GM13976 (cell line): Measurements from ENCODE around the gene KCNG2.

Source experiments
- DNase-seq: peaks from one replicate; pipeline ENCODE4 v3.0.0; 2012; ENCODE audit warnings: low spot score
- in situ Hi-C: fragments of 300-500 bp; cut with MboI; formaldehyde crosslinking; loops from one replicate; pipeline ENCODE4 v1.12.0; 2022; ENCODE audit warnings: low sequenced_read_pairs, mixed read lengths, inconsistent platforms; ENCODE audit not compliant: unreplicated experiment
- TF ChIP-seq, protein P1 (sequence below): IDR thresholded peaks from 2 replicates; pipeline ENCODE4 v1.5.1; 2012; ENCODE audit warnings: borderline replicate concordance, mild to moderate bottlenecking; ENCODE audit not compliant: insufficient read depth; ENCODE audit errors: extremely low read depth, missing control alignments, control extremely low read depth

The KCNG2 gene

DNA sequence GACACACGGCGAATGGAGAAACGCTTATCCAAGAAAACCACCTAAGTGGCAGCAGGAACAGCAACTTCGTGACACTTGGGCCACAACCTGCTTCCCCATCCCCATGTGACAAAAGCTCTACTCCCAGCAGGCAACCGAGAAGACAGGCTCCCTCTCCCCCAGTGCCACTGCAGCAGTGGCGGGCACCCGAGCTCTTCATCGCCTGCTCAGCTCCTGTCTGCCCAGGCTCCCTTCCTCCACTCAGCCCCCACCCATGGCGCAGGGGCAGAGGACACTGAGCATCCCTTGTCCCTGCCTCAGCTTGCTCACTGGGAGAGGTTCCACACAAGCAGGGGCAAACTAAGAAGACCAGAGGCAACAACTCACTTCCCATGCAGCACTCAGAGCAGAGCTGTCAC is 130.8 kb downstream of the KCNG2 start:
- no peak for DNase-seq
- in situ Hi-C loops, result no loop called here
- TF ChIP-seq, protein P1, sequence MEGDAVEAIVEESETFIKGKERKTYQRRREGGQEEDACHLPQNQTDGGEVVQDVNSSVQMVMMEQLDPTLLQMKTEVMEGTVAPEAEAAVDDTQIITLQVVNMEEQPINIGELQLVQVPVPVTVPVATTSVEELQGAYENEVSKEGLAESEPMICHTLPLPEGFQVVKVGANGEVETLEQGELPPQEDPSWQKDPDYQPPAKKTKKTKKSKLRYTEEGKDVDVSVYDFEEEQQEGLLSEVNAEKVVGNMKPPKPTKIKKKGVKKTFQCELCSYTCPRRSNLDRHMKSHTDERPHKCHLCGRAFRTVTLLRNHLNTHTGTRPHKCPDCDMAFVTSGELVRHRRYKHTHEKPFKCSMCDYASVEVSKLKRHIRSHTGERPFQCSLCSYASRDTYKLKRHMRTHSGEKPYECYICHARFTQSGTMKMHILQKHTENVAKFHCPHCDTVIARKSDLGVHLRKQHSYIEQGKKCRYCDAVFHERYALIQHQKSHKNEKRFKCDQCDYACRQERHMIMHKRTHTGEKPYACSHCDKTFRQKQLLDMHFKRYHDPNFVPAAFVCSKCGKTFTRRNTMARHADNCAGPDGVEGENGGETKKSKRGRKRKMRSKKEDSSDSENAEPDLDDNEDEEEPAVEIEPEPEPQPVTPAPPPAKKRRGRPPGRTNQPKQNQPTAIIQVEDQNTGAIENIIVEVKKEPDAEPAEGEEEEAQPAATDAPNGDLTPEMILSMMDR, result no peak

DNA sequence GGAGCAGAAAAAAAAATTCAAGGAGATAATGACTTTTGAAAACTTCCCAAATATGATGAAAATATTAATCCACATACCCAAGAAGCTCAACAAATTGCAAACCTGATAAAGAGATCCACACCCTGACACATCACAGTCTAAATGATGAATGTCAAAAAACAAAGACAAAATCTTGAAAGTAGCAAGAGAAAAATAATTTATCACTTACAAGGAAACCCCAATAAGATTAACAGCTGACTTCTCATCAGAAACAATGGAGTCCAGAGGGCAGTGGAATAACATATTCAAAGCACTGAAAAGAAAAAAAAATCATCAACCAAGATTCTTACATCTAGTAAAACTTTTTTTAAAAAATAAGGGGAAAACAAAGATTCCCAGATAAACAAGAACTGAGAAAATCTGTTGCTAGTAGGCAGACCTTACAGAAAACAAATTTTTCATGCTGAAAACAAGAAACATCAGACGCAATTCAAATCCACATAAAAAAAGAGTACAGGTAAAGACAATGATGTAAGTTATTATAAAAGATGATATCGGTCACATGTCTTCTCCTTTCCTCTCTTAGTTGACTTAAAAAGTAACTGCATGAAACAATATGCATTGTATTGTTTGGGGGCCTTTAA is 132.4 kb downstream of the KCNG2 start:
- no peak for DNase-seq
- in situ Hi-C loops, result no loop called here
- TF ChIP-seq, protein P1, result no peak

DNA sequence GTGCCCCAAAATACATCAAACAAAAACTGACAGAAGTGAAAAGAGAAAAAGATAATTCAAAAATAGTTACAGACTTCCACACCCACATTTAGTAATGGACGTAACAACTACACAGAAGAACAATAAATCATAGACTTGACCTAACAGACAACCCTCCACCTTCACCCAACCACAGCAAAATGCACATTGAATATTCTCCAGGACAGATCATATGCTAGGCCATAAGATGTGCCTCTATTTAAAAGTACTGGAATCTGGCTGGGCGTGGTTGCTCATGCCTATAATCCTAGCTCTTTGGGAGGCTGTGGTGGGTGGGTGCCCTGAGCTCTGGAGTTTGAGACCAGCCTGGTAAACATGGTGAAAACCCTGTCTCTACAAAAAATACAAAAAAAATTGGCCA is 133.7 kb downstream of the KCNG2 start:
- DNase-seq, result no peak
- TF ChIP-seq, protein P1, result no peak
- in situ Hi-C loops, result no loop called here

DNA sequence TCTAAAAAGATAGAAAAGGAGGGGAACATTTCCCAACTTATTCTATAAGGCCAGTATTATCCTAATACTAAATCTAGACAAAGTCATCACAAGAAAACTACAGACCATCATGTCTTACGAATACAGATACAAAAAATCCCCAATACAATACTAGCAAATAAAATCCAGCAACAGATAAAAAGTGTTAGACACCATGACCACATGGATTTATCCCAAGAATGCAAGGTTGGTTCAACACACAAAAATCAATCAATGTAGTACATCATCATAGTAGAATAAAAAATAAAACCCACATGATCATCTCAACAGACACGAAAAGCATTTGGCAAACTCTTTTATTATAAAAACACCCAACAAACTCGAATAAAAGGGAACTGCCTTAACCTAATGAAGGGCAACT is 135.2 kb downstream of the KCNG2 start:
- in situ Hi-C loops, result no loop called here
- no peak for DNase-seq

GRCh38 chr18:79933765-79934164 is 136.0 kb downstream of the KCNG2 start:
- in situ Hi-C loops, result no loop called here
- no peak for DNase-seq
- TF ChIP-seq, protein P1, result no peak

More for the DNA sequence above, 135.2 kb downstream of the KCNG2 start:
- TF ChIP-seq, protein P1, result no peak

- TF ChIP-seq, protein P1, result no peak
- in situ Hi-C loops, result no loop called here
- no peak for DNase-seq
Measured at GRCh38 chr18:79934311-79935097, 136.8 kb downstream of the KCNG2 start.

DNA sequence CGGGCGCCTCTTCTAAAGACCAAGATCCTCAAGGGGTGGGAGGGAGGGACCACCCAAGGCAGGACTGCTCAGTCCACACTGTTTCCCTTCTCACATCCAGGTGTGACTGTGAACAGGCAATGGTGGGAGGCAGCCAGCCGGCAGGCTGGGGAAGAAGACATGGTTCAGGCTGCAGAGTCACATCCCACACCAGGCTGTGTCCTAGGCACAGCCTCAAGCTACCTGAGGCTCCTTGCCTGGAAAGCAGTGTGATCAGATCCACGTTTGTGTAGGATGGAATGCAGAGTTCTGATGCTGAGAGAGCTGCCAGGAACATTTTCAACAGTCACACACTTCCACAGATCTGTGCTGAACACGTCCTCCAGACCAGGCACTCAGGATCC is 137.4 kb downstream of the KCNG2 start:
- TF ChIP-seq, protein P1, result no peak
- in situ Hi-C loops, result no loop called here
- DNase-seq, result no peak
